ENCODE results near the gene DNMT3A. TPM values are rescaled to one million over a fixed set of nuclear protein-coding genes. Genes with fewer than 3 reads are reported as not detected.
A peak's percentile ranks its signal among the peaks of the same experiment; 100 is the strongest.

The DNMT3A gene
- total RNA-seq, 4 donors from 2014 or later: 11.3 to 29.5 (median 16.9) TPM

DNA sequence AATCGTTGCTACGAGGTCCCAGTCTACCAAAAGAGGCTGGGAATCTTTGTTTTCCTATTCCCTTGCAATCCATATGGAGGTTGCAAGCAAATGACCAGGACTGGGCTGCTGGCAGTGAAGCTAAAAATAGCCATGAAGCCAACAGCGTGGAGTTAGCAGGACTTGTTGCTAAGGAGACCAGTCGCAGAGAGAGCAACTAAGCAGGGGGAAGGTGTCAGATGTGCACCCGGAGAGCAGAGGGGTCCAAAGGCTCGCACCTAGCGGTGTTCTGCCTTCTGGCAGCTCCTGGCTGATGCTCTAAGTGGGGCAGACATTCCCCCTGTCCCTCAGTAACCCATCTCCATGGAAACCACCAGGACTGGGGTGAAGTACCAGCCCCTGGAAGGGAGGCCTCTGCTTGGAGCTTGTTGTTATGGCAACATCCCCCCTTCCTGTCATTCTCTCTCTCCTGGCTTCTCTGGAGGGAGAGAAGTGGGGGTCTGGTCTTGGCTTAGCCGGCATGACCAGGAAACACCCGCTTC, 84.6 kb downstream of the DNMT3A start:
- TF ChIP-seq POLR2A (IDR thresholded peaks at IDR 0.05; ENCODE audit: low read depth) (no peak), EP300 (IDR thresholded peaks at IDR 0.05) (no peak), POLR2AphosphoS5 (IDR thresholded peaks at IDR 0.05) (peak in 1 of 2 donors; percentile 18)
- TF ChIP-seq, protein P1, sequence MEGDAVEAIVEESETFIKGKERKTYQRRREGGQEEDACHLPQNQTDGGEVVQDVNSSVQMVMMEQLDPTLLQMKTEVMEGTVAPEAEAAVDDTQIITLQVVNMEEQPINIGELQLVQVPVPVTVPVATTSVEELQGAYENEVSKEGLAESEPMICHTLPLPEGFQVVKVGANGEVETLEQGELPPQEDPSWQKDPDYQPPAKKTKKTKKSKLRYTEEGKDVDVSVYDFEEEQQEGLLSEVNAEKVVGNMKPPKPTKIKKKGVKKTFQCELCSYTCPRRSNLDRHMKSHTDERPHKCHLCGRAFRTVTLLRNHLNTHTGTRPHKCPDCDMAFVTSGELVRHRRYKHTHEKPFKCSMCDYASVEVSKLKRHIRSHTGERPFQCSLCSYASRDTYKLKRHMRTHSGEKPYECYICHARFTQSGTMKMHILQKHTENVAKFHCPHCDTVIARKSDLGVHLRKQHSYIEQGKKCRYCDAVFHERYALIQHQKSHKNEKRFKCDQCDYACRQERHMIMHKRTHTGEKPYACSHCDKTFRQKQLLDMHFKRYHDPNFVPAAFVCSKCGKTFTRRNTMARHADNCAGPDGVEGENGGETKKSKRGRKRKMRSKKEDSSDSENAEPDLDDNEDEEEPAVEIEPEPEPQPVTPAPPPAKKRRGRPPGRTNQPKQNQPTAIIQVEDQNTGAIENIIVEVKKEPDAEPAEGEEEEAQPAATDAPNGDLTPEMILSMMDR (IDR thresholded peaks at IDR 0.05): no peak
- DNase-seq (ENCODE audit: extremely low spot score): no peak
- Histone ChIP-seq H3K27me3 (no peaks in the 10 kb centered on the region), H3K36me3 (peaks cover 7 to 44% (median 11%) of the 10 kb centered on the region in 4 donors), H3K9me3 (no peaks in the 10 kb centered on the region), H3K4me1 (peaks cover 21 to 40% (median 31%) of the 10 kb centered on the region in 4 donors), H3K27ac (replicated peaks in 1 of 4) (peak overlapping the region; percentile 42 to 75 (median 62)), H3K4me3 (no peak overlapping the region)
- intact Hi-C loops (cut with DNase I): no loop called here
- WGBS: 47% methylated on average over 6 of the region's 9 CpGs

DNA sequence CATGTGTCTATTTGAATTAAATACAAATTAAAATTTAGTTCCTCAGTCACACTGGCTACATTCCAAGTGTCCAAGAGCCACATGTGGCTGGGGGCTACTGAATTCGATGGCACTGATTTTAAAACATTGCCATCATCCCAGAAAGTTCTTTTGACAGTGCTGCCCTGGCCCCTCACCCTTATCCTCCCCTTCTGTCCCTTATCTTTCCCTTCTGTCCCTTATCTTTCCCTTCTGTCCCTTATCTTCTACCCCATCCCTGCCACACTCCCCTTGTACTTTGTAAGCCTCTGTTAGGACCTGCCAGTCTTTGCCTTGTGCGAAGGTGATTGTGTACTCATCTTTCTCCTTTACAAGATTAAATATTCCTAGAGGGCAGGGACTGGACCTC, 85.2 kb downstream of the DNMT3A start:
- Histone ChIP-seq H3K4me1 (peaks cover 26 to 46% (median 38%) of the 10 kb centered on the region in 4 donors), H3K36me3 (peaks cover 7 to 44% (median 11%) of the 10 kb centered on the region in 4 donors), H3K27ac (replicated peaks in 1 of 4) (peak overlapping the region; percentile 42 to 75 (median 62)), H3K4me3 (no peak overlapping the region), H3K27me3 (no peaks in the 10 kb centered on the region), H3K9me3 (no peaks in the 10 kb centered on the region)
- WGBS: 71% methylated on average over 2 of the region's 2 CpGs
- intact Hi-C loops (cut with DNase I): no loop called here
- TF ChIP-seq EP300 (IDR thresholded peaks at IDR 0.05) (no peak), POLR2AphosphoS5 (IDR thresholded peaks at IDR 0.05) (no peak), POLR2A (IDR thresholded peaks at IDR 0.05; ENCODE audit: low read depth) (no peak)
- TF ChIP-seq, protein P1 (IDR thresholded peaks at IDR 0.05): no peak
- DNase-seq (ENCODE audit: extremely low spot score): no peak

DNA sequence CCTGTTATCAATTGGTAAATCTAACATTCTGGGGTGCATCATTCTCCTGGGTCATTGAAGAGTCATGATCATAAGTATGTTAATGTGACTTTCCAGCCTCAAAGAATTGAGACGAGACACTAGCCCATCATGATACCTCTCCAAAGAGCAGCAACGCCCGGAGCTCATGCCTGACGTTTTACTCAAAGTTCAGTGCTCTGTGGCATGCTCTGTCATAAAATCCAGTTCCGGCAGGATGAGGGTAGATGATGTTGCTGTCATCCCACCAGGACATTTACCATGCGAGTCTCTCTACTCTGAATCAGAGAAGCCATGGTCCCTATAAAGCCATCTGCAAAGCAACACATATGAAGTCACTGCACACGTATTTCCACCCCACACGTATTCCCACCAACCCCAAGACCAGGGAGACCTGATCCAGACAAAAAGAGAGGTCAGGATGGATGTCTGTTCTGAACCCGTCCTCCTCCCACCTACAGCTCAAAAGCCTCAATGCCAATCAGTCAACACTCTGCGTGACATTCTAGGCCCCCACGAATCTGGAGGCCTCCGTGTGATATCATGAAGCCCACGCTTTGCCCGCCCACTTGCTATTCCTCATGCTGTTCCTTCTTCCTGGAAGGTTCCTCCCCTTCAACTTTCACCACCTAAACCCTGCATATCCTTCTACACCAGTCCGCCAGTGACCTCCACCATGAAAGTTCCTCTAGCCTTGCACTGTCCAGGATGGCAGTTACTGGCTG, 85.8 kb downstream of the DNMT3A start:
- Histone ChIP-seq H3K27me3 (no peaks in the 10 kb centered on the region), H3K4me3 (no peak overlapping the region), H3K9me3 (no peaks in the 10 kb centered on the region), H3K36me3 (peaks cover 7 to 41% (median 11%) of the 10 kb centered on the region in 4 donors), H3K27ac (replicated peaks in 1 of 4) (peak overlapping the region in 2 of 4 donors; percentile 61 to 75), H3K4me1 (peaks cover 29 to 52% (median 43%) of the 10 kb centered on the region in 4 donors)
- intact Hi-C loops (cut with DNase I): no loop called here
- TF ChIP-seq, protein P1 (IDR thresholded peaks at IDR 0.05): no peak
- TF ChIP-seq POLR2A (IDR thresholded peaks at IDR 0.05; ENCODE audit: low read depth) (no peak), POLR2AphosphoS5 (IDR thresholded peaks at IDR 0.05) (no peak), EP300 (IDR thresholded peaks at IDR 0.05) (no peak)
- 93% methylated on average over 15 of the region's 15 CpGs for WGBS
- DNase-seq (ENCODE audit: extremely low spot score): no peak

DNA sequence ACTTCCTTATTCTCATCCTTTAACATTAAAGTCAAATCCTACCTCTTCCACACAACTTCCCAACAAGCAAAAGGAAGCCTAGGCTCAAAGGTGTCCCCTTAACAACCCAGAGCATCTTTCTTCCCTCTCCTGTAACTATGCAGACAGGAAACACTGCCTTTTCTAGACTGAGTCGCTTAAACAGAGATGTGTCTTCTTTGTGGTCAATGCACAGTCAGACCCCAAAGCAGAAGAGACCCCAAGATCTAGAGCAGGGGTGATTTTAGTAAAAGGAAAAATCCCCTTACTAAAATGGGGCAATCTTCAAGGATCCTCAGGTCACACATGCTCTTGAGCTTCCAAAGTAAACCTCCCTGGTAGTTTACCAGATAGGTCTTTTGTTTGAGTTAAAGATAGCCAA, 86.8 kb downstream of the DNMT3A start:
- intact Hi-C loops (cut with DNase I): no loop called here
- no peaks in the 10 kb centered on the region for H3K27me3 ChIP-seq

More for the DNA sequence above, 86.8 kb downstream of the DNMT3A start:
- 87% methylated on average over 1 of the region's 1 CpG for WGBS
- Histone ChIP-seq H3K27ac (replicated peaks in 1 of 4) (no peak overlapping the region), H3K4me3 (no peak overlapping the region), H3K9me3 (no peaks in the 10 kb centered on the region), H3K36me3 (peaks cover 2 to 31% (median 9%) of the 10 kb centered on the region in 4 donors), H3K4me1 (peaks cover 29 to 58% (median 46%) of the 10 kb centered on the region in 4 donors)
- no peak for DNase-seq (ENCODE audit: extremely low spot score)
- TF ChIP-seq, protein P1 (IDR thresholded peaks at IDR 0.05): no peak
- TF ChIP-seq POLR2AphosphoS5 (IDR thresholded peaks at IDR 0.05): no peak
- TF ChIP-seq POLR2A (IDR thresholded peaks at IDR 0.05; ENCODE audit: low read depth): no peak
- TF ChIP-seq EP300 (IDR thresholded peaks at IDR 0.05): no peak
